LNCaP clone FGC (cell line): ENCODE results near the gene HMGA1.

Experiments
- DNase-seq: peaks from one replicate; pipeline ENCODE4 v3.0.0-alpha.2; 2011; ENCODE audit warnings: low read depth
- H3K4me3 ChIP-seq: 2 replicates; pipeline ENCODE4 v1.5.1; 2011; ENCODE audit warnings: mild to moderate bottlenecking, low read depth, low read length, control low read depth
- CTCF ChIP-seq: IDR thresholded peaks from 2 replicates; pipeline ENCODE4 v1.5.1; 2012; ENCODE audit warnings: mild to moderate bottlenecking; ENCODE audit not compliant: control insufficient read depth, insufficient read depth; ENCODE audit errors: extremely low read depth

HMGA1 gene

GRCh38 chr6:34196833-34197195 is 39.9 kb upstream of the HMGA1 start:
- DNase-seq, result no peak
- no peak for TF ChIP-seq CTCF
- no peak overlapping the region for H3K4me3 ChIP-seq

GRCh38 chr6:34200340-34200971 is 36.2 kb upstream of the HMGA1 start:
- no peak for TF ChIP-seq CTCF
- H3K4me3 ChIP-seq, result no peak overlapping the region
- DNase-seq, result no peak

- TF ChIP-seq CTCF, result no peak
- no peak for DNase-seq
- H3K4me3 ChIP-seq, result no peak overlapping the region
Observed at GRCh38 chr6:34201455-34202107, 35.1 kb upstream of the HMGA1 start.

- no peak for DNase-seq
- H3K4me3 ChIP-seq, result no peak overlapping the region
- no peak for TF ChIP-seq CTCF
Observed at GRCh38 chr6:34202329-34203201, 34.1 kb upstream of the HMGA1 start.

- no peak for TF ChIP-seq CTCF
- no peak for DNase-seq
Observed at GRCh38 chr6:34204693-34205092, 32.0 kb upstream of the HMGA1 start.

GRCh38 chr6:34205466-34205865 is 31.2 kb upstream of the HMGA1 start:
- DNase-seq, result no peak
- no peak overlapping the region for H3K4me3 ChIP-seq
- TF ChIP-seq CTCF, result no peak

More at GRCh38 chr6:34204693-34205092, 32.0 kb upstream of the HMGA1 start:
- no peak overlapping the region for H3K4me3 ChIP-seq

- TF ChIP-seq CTCF, result no peak
- DNase-seq, result no peak
- no peak overlapping the region for H3K4me3 ChIP-seq
Observed at GRCh38 chr6:34205916-34206315, 30.8 kb upstream of the HMGA1 start.
